Hepatocyte (in vitro differentiated cells): Measurements from ENCODE around the gene APBB2. TPM values are rescaled to one million over a fixed set of nuclear protein-coding genes. Genes with fewer than 3 reads are reported as not detected.

Source experiments
- DNase-seq: peaks from one replicate; pipeline ENCODE4 v3.0.0-alpha.2; 2016; ENCODE audit warnings: low spot score
- H2AFZ ChIP-seq: fragments of 200-600 bp; sonication (generic); 2 replicates; pipeline ENCODE4 v1.6.0; 2016; ENCODE audit warnings: antibody characterized with exemption, mild to moderate bottlenecking
- H3K27ac ChIP-seq: fragments of 200-600 bp; sonication (generic); 2 replicates; pipeline ENCODE4 v1.5.1; 2016; ENCODE audit warnings: mild to moderate bottlenecking
- H3K27me3 ChIP-seq: fragments of 200-600 bp; sonication (generic); 2 replicates; pipeline ENCODE4 v1.6.1; 2016
- H3K36me3 ChIP-seq: fragments of 200-600 bp; sonication (generic); replicated peaks from 2 replicates; pipeline ENCODE4 v1.5.1; 2016; ENCODE audit warnings: low read depth; ENCODE audit not compliant: insufficient read depth
- H3K4me1 ChIP-seq: fragments of 200-600 bp; sonication (generic); 2 replicates; pipeline ENCODE4 v1.5.1; 2016; ENCODE audit warnings: mild to moderate bottlenecking, moderate library complexity; ENCODE audit not compliant: insufficient read depth
- H3K4me2 ChIP-seq: fragments of 200-600 bp; sonication (generic); 2 replicates; pipeline ENCODE4 v1.6.0; 2016
- H3K4me3 ChIP-seq: fragments of 200-600 bp; sonication (generic); 2 replicates; pipeline ENCODE4 v1.5.1; 2016; ENCODE audit warnings: mild to moderate bottlenecking
- H3K79me2 ChIP-seq: fragments of 200-600 bp; sonication (generic); 2 replicates; pipeline ENCODE4 v1.6.0; 2017; ENCODE audit warnings: mild to moderate bottlenecking
- H3K9me2 ChIP-seq: fragments of 200-600 bp; sonication (generic); replicated peaks from 2 replicates; pipeline ENCODE4 v1.6.0; 2017; ENCODE audit warnings: mild to moderate bottlenecking; ENCODE audit not compliant: insufficient read depth
- H3K9me3 ChIP-seq: fragments of 200-600 bp; sonication (generic); 2 replicates; pipeline ENCODE4 v1.5.1; 2016; ENCODE audit warnings: low read depth, mild to moderate bottlenecking
- H4K20me1 ChIP-seq: fragments of 200-600 bp; sonication (generic); 2 replicates; pipeline ENCODE4 v1.6.0; 2016; ENCODE audit warnings: mild to moderate bottlenecking; ENCODE audit not compliant: insufficient read depth, poor library complexity, severe bottlenecking
- EZH2 ChIP-seq: fragments of 200-600 bp; sonication (generic); IDR thresholded peaks from 2 replicates; pipeline ENCODE4 v1.6.1; 2016; ENCODE audit warnings: antibody characterized with exemption, mild to moderate bottlenecking, borderline replicate concordance
- EZH2phosphoT487 ChIP-seq: fragments of 200-600 bp; sonication (generic); IDR thresholded peaks from one replicate; pipeline ENCODE4 v1.6.1; 2018; ENCODE audit warnings: antibody characterized with exemption, mild to moderate bottlenecking, low read depth, moderate library complexity; ENCODE audit not compliant: unreplicated experiment, severe bottlenecking
- WGBS: methylation state at CpG from one replicate; pipeline ENCODE4 v1.1.6; 2016; ENCODE audit warnings: low lambda C conversion rate; ENCODE audit errors: missing lambda C conversion rate; 5-methylcytosine and 5-hydroxymethylcytosine counted together
- polyA plus RNA-seq: library from polyadenylated mRNA; unstranded; fragments of >200 nt; fragmentation: Nextera tagmentation; extraction: Ambion mirVana; gene quantifications from 2 replicates; pipeline ENCODE4 v1.2.1, GENCODE V29; 2016
- total RNA-seq: library from RNA; depleted of rRNA; stranded (reverse); fragments of >200 nt; gene quantifications from 2 replicates; pipeline ENCODE4 v1.2.3, GENCODE V29; 2014
- TF ChIP-seq, protein P1 (sequence below): fragments of 200-600 bp; sonication (generic); IDR thresholded peaks from 2 replicates; pipeline ENCODE4 v1.5.1; 2016; ENCODE audit warnings: antibody characterized with exemption, mild to moderate bottlenecking; ENCODE audit not compliant: poor library complexity

APBB2 gene
- total and polyA plus RNA-seq, 2 experiments from 2014 or later, result 23.4 to 47.5 TPM

DNA sequence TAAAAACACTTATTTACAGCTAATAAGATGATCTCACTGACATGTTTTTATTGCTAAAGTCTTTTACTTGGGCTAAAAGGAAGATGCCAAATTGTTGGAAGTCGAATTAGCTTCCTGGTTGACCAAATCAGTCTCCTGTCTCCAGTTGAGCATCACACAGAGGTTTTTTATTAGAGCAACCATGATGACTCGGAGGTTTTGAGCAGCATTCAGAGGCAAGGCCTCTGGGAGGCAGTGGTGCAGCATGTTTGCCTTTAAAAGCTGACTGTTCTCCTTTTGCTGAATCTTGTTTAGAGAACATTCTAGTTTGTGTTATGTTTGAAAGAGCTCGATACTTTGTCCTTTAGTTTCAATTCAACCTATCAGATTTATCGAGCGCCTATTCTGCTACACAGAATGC is 44.4 kb upstream of the APBB2 start:
- H3K4me3 ChIP-seq, result no peak overlapping the region
- 74% methylated on average over 5 of the region's 5 CpGs for WGBS
- H3K36me3 ChIP-seq, result no peaks in the 10 kb centered on the region
- H4K20me1 ChIP-seq, result no peaks in the 10 kb centered on the region
- no peak overlapping the region for H2AFZ ChIP-seq
- TF ChIP-seq, protein P1, sequence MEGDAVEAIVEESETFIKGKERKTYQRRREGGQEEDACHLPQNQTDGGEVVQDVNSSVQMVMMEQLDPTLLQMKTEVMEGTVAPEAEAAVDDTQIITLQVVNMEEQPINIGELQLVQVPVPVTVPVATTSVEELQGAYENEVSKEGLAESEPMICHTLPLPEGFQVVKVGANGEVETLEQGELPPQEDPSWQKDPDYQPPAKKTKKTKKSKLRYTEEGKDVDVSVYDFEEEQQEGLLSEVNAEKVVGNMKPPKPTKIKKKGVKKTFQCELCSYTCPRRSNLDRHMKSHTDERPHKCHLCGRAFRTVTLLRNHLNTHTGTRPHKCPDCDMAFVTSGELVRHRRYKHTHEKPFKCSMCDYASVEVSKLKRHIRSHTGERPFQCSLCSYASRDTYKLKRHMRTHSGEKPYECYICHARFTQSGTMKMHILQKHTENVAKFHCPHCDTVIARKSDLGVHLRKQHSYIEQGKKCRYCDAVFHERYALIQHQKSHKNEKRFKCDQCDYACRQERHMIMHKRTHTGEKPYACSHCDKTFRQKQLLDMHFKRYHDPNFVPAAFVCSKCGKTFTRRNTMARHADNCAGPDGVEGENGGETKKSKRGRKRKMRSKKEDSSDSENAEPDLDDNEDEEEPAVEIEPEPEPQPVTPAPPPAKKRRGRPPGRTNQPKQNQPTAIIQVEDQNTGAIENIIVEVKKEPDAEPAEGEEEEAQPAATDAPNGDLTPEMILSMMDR, result peak; percentile 55
- no peak for TF ChIP-seq EZH2phosphoT487
- no peak overlapping the region for H3K4me2 ChIP-seq
- peaks cover 39% of the 10 kb centered on the region for H3K27me3 ChIP-seq
- no peak overlapping the region for H3K27ac ChIP-seq
- H3K9me2 ChIP-seq, result no peaks in the 10 kb centered on the region
- peak; percentile 67 for DNase-seq
- no peaks in the 10 kb centered on the region for H3K9me3 ChIP-seq
- peaks cover 11% of the 10 kb centered on the region for H3K4me1 ChIP-seq
- no peaks in the 10 kb centered on the region for H3K79me2 ChIP-seq

DNA sequence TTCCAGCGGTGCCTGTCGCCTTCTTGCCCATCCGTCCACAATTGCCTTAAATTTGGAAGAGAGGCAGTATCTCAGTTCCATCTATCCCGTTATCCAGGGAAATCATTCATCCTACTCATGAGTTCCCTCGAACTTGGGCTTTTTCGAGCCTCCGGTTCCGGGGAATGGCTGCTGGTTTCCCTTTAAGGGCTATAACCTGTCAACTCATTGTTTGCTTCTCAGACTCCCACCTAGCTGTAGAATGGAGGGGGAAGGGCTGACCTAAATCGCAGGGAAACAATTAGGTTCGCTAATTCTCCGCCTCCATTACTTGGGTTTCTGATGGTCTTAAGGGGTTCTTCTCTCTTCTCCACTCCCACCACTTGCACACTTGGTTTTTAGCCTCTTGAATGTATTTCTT is 43.6 kb upstream of the APBB2 start:
- H3K4me3 ChIP-seq, result peak overlapping the region; percentile 84
- no peaks in the 10 kb centered on the region for H3K79me2 ChIP-seq
- peaks cover 45% of the 10 kb centered on the region for H3K27me3 ChIP-seq
- peak overlapping the region; percentile 98 for H3K4me2 ChIP-seq
- H3K36me3 ChIP-seq, result no peaks in the 10 kb centered on the region
- WGBS, result 15% methylated on average over 11 of the region's 11 CpGs
- peaks cover 11% of the 10 kb centered on the region for H3K4me1 ChIP-seq
- H3K9me3 ChIP-seq, result no peaks in the 10 kb centered on the region
- H2AFZ ChIP-seq, result peak overlapping the region; percentile 84
- TF ChIP-seq EZH2 (no peak), EZH2phosphoT487 (no peak)
- TF ChIP-seq, protein P1, result no peak
- H4K20me1 ChIP-seq, result no peaks in the 10 kb centered on the region
- no peak overlapping the region for H3K27ac ChIP-seq
- DNase-seq, result no peak
- H3K9me2 ChIP-seq, result no peaks in the 10 kb centered on the region

DNA sequence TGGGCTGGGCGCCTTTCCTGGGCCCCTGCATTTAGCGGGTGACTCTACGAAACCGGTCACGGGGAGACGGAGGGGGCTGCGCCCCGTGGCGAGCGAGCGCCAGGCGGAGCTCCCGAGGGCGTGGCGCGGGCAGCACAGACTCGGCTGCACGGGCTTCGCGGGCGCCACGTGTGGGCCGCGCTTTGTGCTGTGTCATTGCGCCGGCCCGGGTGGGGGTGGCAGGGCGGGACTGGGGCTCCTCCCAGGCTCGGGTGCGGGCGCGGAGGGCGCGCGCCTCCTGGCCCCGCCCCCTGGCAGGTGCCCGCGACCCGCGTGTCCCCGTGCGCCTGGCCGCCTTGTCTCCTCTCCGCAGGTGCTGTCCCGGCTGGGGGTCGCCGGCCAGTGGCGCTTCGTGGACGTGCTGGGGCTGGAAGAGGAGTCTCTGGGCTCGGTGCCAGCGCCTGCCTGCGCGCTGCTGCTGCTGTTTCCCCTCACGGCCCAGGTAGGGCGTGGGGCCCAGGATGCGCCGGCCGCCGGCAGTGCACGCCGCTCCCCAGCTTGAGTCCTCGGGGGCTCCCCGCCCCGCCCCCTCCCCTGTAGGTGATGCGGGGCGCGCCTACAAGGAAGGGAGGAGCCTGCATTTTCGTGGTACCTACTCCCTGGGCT is 43.0 kb upstream of the APBB2 start:
- 1% methylated on average over 17 of the region's 69 CpGs for WGBS
- Histone ChIP-seq H4K20me1 (no peaks in the 10 kb centered on the region), H3K27ac (no peak overlapping the region), H2AFZ (peak overlapping the region; percentile 84), H3K79me2 (no peaks in the 10 kb centered on the region), H3K4me3 (peak overlapping the region; percentile 84), H3K4me1 (peaks cover 11% of the 10 kb centered on the region), H3K9me3 (no peaks in the 10 kb centered on the region), H3K27me3 (peaks cover 45% of the 10 kb centered on the region), H3K9me2 (no peaks in the 10 kb centered on the region), H3K4me2 (peak overlapping the region; percentile 98), H3K36me3 (no peaks in the 10 kb centered on the region)
- peak; percentile 73 for DNase-seq
- no peak for TF ChIP-seq EZH2
- TF ChIP-seq, protein P1, result no peak
- TF ChIP-seq EZH2phosphoT487, result no peak
